HL-60 (cell line): ENCODE data around the gene NEURL1.

Experiments
- DNase-seq, 2 experiments: peaks; one replicate each; pipeline ENCODE4 v3.0.0-alpha.2; 2010 to 2020; ENCODE audit warnings: low read depth in 1 of 2, low spot score in 1 of 2
- H3K27ac ChIP-seq: fragments of 250-450 bp; sonication (Bioruptor Pico); replicated peaks from 2 replicates; pipeline ENCODE4 v1.5.1; 2020; ENCODE audit warnings: mild to moderate bottlenecking, moderate library complexity
- H3K27me3 ChIP-seq: fragments of 250-450 bp; sonication (Bioruptor Pico); 2 replicates; pipeline ENCODE4 v1.5.1; 2021; ENCODE audit warnings: mild to moderate bottlenecking, moderate library complexity; ENCODE audit not compliant: insufficient read depth, poor library complexity, severe bottlenecking
- H3K4me3 ChIP-seq: replicated peaks from 2 replicates; pipeline ENCODE4 v1.5.1; 2011; ENCODE audit warnings: mild to moderate bottlenecking, control low read depth, low read length; ENCODE audit not compliant: insufficient read depth
- CTCF ChIP-seq: IDR thresholded peaks from one replicate; pipeline ENCODE4 v1.5.1; 2011; ENCODE audit warnings: low read length, control low read depth, inconsistent platforms; ENCODE audit not compliant: insufficient read depth
- GABPA ChIP-seq: IDR thresholded peaks from 2 replicates; pipeline ENCODE4 v1.6.1; 2012; ENCODE audit warnings: low read depth
- POLR2AphosphoS5 ChIP-seq: IDR thresholded peaks from 2 replicates; pipeline ENCODE4 v1.6.1; 2012; ENCODE audit warnings: low read depth
- REST ChIP-seq: IDR thresholded peaks from 2 replicates; pipeline ENCODE4 v1.6.1; 2012; ENCODE audit warnings: low read depth; ENCODE audit not compliant: insufficient replicate concordance
- SPI1 ChIP-seq: IDR thresholded peaks from 2 replicates; pipeline ENCODE4 v1.6.1; 2012; ENCODE audit warnings: low read depth, mild to moderate bottlenecking, borderline replicate concordance

Gene NEURL1

GRCh38 chr10:103507235-103508191, 14.0 kb downstream of the NEURL1 start:
- no peaks in the 10 kb centered on the region for H3K27me3 ChIP-seq
- H3K27ac ChIP-seq = no peak overlapping the region
- no peak for DNase-seq
- TF ChIP-seq SPI1 = peak; percentile 41; the same call in 1 of the 2 replicates
- no peak for TF ChIP-seq CTCF
- TF ChIP-seq POLR2AphosphoS5 = no peak
- TF ChIP-seq REST = no peak
- TF ChIP-seq GABPA = no peak
- H3K4me3 ChIP-seq = no peak overlapping the region

GRCh38 chr10:103510046-103510685, 16.7 kb downstream of the NEURL1 start:
- TF ChIP-seq CTCF = no peak
- TF ChIP-seq GABPA = no peak
- TF ChIP-seq SPI1 = no peak
- TF ChIP-seq POLR2AphosphoS5 = no peak
- TF ChIP-seq REST = no peak
- Histone ChIP-seq H3K4me3 (no peak overlapping the region), H3K27ac (no peak overlapping the region), H3K27me3 (no peaks in the 10 kb centered on the region)
- DNase-seq = no peak

- no peak for DNase-seq
- Histone ChIP-seq H3K4me3 (no peak overlapping the region), H3K27me3 (no peaks in the 10 kb centered on the region), H3K27ac (no peak overlapping the region)
- TF ChIP-seq REST (no peak), GABPA (no peak), SPI1 (no peak), POLR2AphosphoS5 (no peak), CTCF (no peak)
Measured at GRCh38 chr10:103510791-103511752, 17.6 kb downstream of the NEURL1 start.
